ENCODE measurements around the gene CAPN2.
A peak's percentile ranks its signal among the peaks of the same experiment; 100 is the strongest.

Gene CAPN2

GRCh38 chr1:223712194-223712849, at the start of gene CAPN2:
TSS of gene CAPN2 (plus strand) at chr1:223712539. CDS start at chr1:223712641, 102 bp downstream.
- DNase-seq (ENCODE audit: low spot score) = peak; percentile 91

- DNase-seq (ENCODE audit: low spot score) = peak; percentile 41
Observed at GRCh38 chr1:223662943-223663342, 49.4 kb upstream of the CAPN2 start.

- DNase-seq (ENCODE audit: low spot score) = no peak
Observed at GRCh38 chr1:223664106-223664505, 48.2 kb upstream of the CAPN2 start.

- peak; percentile 53 for DNase-seq (ENCODE audit: low spot score)
Observed at GRCh38 chr1:223665592-223666312, 46.6 kb upstream of the CAPN2 start, which contains the start of gene CAPN8. TSS of gene CAPN8 (minus strand) at chr1:223665701. CDS start at chr1:223665646, 55 bp downstream.

- peak; percentile 45 for DNase-seq (ENCODE audit: low spot score)
Observed at GRCh38 chr1:223667484-223668182, 44.7 kb upstream of the CAPN2 start.

- DNase-seq (ENCODE audit: low spot score) = no peak
Observed at GRCh38 chr1:223669003-223669795, 43.1 kb upstream of the CAPN2 start.

GRCh38 chr1:223670458-223671159, 41.7 kb upstream of the CAPN2 start:
- DNase-seq (ENCODE audit: low spot score) = peak; percentile 81

- no peak for DNase-seq (ENCODE audit: low spot score)
Observed at GRCh38 chr1:223674119-223674890, 38.0 kb upstream of the CAPN2 start.

GRCh38 chr1:223678841-223679240, 33.5 kb upstream of the CAPN2 start:
- no peak for DNase-seq (ENCODE audit: low spot score)

- no peak for DNase-seq (ENCODE audit: low spot score)
Observed at GRCh38 chr1:223680188-223680587, 32.2 kb upstream of the CAPN2 start.

- DNase-seq (ENCODE audit: low spot score) = peak; percentile 33
Observed at GRCh38 chr1:223682502-223682901, 29.8 kb upstream of the CAPN2 start.

GRCh38 chr1:223683586-223684487, 28.5 kb upstream of the CAPN2 start:
- DNase-seq (ENCODE audit: low spot score) = peak; percentile 90

GRCh38 chr1:223684488-223684792, 27.9 kb upstream of the CAPN2 start:
- DNase-seq (ENCODE audit: low spot score) = no peak

GRCh38 chr1:223691121-223691520, 21.2 kb upstream of the CAPN2 start:
- DNase-seq (ENCODE audit: low spot score) = no peak

- DNase-seq (ENCODE audit: low spot score) = no peak
Observed at GRCh38 chr1:223695014-223695548, 17.3 kb upstream of the CAPN2 start.

GRCh38 chr1:223695941-223696340, 16.4 kb upstream of the CAPN2 start:
- no peak for DNase-seq (ENCODE audit: low spot score)

- DNase-seq (ENCODE audit: low spot score) = peak; percentile 52
Observed at GRCh38 chr1:223700388-223700918, 11.9 kb upstream of the CAPN2 start.

GRCh38 chr1:223700942-223701637, 11.2 kb upstream of the CAPN2 start:
- peak; percentile 98 for DNase-seq (ENCODE audit: low spot score)

All from kidney tubule cell (primary cell).